Testis (tissue), 3 donors: ENCODE measurements around the gene CENPP. TPM values are rescaled to one million over a fixed set of nuclear protein-coding genes. Genes with fewer than 3 reads are reported as not detected.

Experiments used
- DNase-seq: peaks from one replicate; pipeline ENCODE4 v3.0.0-alpha.2; 2019
- H3K27ac ChIP-seq, 2 donors: fragments of 200-600 bp; sonication (generic); one replicate each; pipeline ENCODE4 v1.5.1; 2019
- H3K27me3 ChIP-seq: fragments of 200-600 bp; sonication (generic); one replicate; pipeline ENCODE4 v1.5.1; 2019
- H3K36me3 ChIP-seq: fragments of 200-600 bp; sonication (generic); one replicate; pipeline ENCODE4 v1.5.1; 2017; ENCODE audit warnings: low read depth; ENCODE audit errors: missing control alignments
- H3K4me1 ChIP-seq: fragments of 200-600 bp; sonication (generic); one replicate; pipeline ENCODE4 v1.5.1; 2019
- H3K4me3 ChIP-seq, 2 donors: fragments of 200-600 bp; sonication (generic); one replicate each; pipeline ENCODE4 v1.5.1; 2017 to 2019
- H3K9me3 ChIP-seq: fragments of 200-600 bp; sonication (generic); one replicate; pipeline ENCODE4 v1.5.1; 2017
- CTCF ChIP-seq, 3 experiments: fragments of 450-650 bp in 2 of 3; fragments of 200-600 bp in 1 of 3; sonication (generic) in 1 of 3; IDR thresholded peaks; one replicate each; pipeline ENCODE4 v1.5.1; 2016 to 2019; ENCODE audit warnings: antibody characterized with exemption in 3 of 3, mild to moderate bottlenecking in 2 of 3, moderate library complexity in 1 of 3
- POLR2A ChIP-seq: fragments of 450-650 bp; IDR thresholded peaks from one replicate; pipeline ENCODE4 v1.6.1; 2017; ENCODE audit warnings: antibody characterized with exemption, mild to moderate bottlenecking, moderate library complexity
- WGBS, 2 donors: methylation state at CpG; one replicate each; pipeline ENCODE4 v1.1.5; 2018; 5-methylcytosine and 5-hydroxymethylcytosine counted together
- intact Hi-C: fragments of 100-400 bp; cut with DNase I; formaldehyde crosslinking; loops from one replicate; pipeline ENCODE4 v1.15.1; 2023; ENCODE audit warnings: low total_unique reads
- polyA plus RNA-seq: library from polyadenylated mRNA; stranded (reverse); fragments of 350-450 nt; fragmentation: Illumina TruSeq; extraction: RNeasy Lipid Tissue Mini Kit (QIAGEN cat#74804); gene quantifications from one replicate; pipeline ENCODE4 v1.2.3, GENCODE V29; 2014; ENCODE audit warnings: low read depth, low replicate concordance; ENCODE audit not compliant: insufficient read depth
- total RNA-seq, 2 donors: library from RNA; depleted of rRNA; stranded (reverse); fragments of >200 nt; gene quantifications; one replicate each; pipeline ENCODE4 v1.2.3, GENCODE V29; 2016

The CENPP gene
- total and polyA plus RNA-seq, 3 donors from 2014 or later, result 8.1 to 12.1 (median 9.6) TPM

DNA sequence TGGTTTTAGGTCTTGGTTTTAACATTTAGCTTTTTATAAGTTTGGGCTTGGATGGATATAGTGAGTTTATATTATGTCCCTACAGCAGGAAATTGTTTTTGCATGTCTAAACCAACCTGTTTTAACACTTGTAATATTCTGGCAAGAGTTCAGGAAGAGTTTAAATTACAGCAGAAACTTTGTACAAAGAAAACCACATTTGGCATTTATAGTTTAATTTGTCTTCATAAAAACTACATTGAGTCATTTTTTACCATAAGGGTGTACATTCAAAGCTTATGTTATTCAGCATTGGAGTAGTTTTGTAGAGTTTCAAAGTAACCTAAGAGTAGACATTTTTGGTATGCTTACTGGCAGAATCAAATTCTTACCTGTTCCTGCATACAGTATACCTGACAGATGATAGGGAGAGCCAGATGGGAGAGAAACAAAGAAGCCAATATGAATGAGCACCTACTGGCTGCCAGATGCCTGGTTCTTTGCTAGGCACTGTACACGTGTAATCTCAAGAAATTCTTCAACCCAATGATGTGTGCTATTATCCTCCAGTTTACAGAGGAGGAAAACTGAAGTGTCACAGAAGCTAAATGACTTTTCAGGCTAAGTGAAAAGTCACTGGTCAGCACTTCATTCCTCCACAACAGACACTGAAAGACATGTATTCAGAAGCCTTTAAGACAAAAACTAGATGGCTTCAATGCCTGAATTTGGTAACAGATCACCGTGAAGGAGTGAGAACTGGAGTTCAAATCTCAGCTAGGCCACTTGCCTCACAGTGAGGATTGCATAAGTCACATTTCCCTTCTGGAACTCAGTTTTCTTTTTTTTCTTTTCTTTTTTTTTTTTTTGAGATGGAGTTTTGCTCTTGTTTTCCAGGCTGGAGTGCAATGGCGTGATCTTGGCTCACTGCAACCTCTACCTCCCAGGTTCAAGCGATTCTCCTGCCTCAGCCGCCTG lies 235.9 kb downstream of the CENPP start:
- intact Hi-C loops, result no loop called here
- 93 to 95% methylated on average over 5 of the region's 5 CpGs for WGBS, 2 donors
- Histone ChIP-seq H3K36me3 (no peaks in the 10 kb centered on the region), H3K4me3 (no peak overlapping the region), H3K9me3 (no peaks in the 10 kb centered on the region), H3K4me1 (no peaks in the 10 kb centered on the region), H3K27me3 (no peaks in the 10 kb centered on the region), H3K27ac (no peak overlapping the region)
- no peak for DNase-seq
- TF ChIP-seq POLR2A, result no peak
- TF ChIP-seq CTCF (IDR thresholded peaks at IDR 0.05), result no peak

DNA sequence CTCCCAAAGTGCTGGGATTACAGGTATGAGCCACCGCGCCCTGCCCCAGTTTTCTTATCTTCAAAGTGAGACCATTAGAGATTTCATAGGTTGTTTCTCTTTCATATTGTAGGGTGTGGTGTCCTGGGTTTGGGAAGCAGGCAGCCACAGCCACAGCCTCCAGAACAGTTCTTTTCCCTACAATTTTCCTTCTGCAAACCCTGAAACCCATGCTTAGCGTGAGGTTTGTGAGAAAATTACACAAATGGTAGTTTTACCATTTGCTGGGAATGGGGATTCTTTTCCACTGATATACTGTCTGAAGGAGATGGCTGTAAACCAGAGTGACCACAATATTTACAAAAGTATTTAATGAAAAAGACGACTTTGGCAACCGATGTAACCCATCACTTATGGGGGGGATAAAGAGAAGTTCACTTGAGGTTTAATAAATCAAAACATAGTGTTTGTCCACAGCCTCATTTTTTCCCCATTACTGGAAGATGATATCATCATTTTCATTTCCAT lies 236.8 kb downstream of the CENPP start:
- Histone ChIP-seq H3K4me3 (no peak overlapping the region), H3K27me3 (no peaks in the 10 kb centered on the region), H3K27ac (no peak overlapping the region), H3K9me3 (no peaks in the 10 kb centered on the region), H3K4me1 (no peaks in the 10 kb centered on the region), H3K36me3 (no peaks in the 10 kb centered on the region)
- no peak for TF ChIP-seq CTCF (IDR thresholded peaks at IDR 0.05)
- TF ChIP-seq POLR2A, result no peak
- no peak for DNase-seq
- 80 to 93% methylated on average over 5 of the region's 5 CpGs for WGBS, 2 donors
- intact Hi-C loops, result no loop called here

GRCh38 chr9:92563116-92564100 lies 237.7 kb downstream of the CENPP start:
- H3K9me3 ChIP-seq, result no peaks in the 10 kb centered on the region
- intact Hi-C loops, result no loop called here
- no peak overlapping the region for H3K4me3 ChIP-seq
- WGBS, 2 donors, result 86 to 87% methylated on average over 3 of the region's 3 CpGs
- H3K36me3 ChIP-seq, result no peaks in the 10 kb centered on the region
- DNase-seq, result no peak
- H3K4me1 ChIP-seq, result no peaks in the 10 kb centered on the region
- no peak for TF ChIP-seq CTCF (IDR thresholded peaks at IDR 0.05)
- TF ChIP-seq POLR2A, result no peak
- H3K27me3 ChIP-seq, result no peaks in the 10 kb centered on the region
- no peak overlapping the region for H3K27ac ChIP-seq

DNA sequence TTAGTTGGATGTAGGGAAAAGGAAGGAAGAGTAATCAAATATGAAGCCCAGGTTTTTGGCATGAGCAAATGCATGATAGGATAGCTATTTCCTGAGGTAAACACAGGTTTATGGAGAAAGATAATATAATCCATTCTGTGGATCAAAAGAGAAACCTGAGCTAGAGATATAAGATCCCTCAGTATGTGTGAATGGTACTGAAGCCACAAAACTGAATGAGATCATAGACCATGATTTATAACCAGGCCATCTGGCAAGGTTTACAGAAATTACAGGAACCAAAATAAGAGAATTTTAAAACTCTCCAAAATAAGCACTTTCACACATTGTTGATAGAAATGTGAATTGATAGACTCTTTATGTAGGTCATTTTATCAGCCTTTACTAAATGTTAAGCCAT lies 238.8 kb downstream of the CENPP start:
- no peaks in the 10 kb centered on the region for H3K4me1 ChIP-seq
- no peak for TF ChIP-seq POLR2A
- no peak for TF ChIP-seq CTCF (IDR thresholded peaks at IDR 0.05)
- no peaks in the 10 kb centered on the region for H3K27me3 ChIP-seq
- DNase-seq, result no peak
- no peaks in the 10 kb centered on the region for H3K36me3 ChIP-seq
- H3K9me3 ChIP-seq, result no peaks in the 10 kb centered on the region
- intact Hi-C loops, result no loop called here
- no peak overlapping the region for H3K27ac ChIP-seq
- no peak overlapping the region for H3K4me3 ChIP-seq
